Skeletal muscle tissue (tissue), 4 donors: ENCODE measurements around the gene PSMC3. TPM values are rescaled to one million over a fixed set of nuclear protein-coding genes. Genes with fewer than 3 reads are reported as not detected.

Experiments used
- H3K27ac ChIP-seq: one replicate; pipeline ENCODE4 v1.7.0; 2013; ENCODE audit warnings: mild to moderate bottlenecking, low read depth, low read length, inconsistent platforms
- H3K27me3 ChIP-seq, 3 donors: one replicate each; pipeline ENCODE4 v1.7.0; 2013; ENCODE audit warnings: low read length in 3 of 3; ENCODE audit not compliant: control insufficient read depth in 3 of 3, insufficient read depth in 3 of 3
- H3K36me3 ChIP-seq, 3 donors: one replicate each; pipeline ENCODE4 v1.7.0; 2013; ENCODE audit warnings: low read length in 3 of 3; ENCODE audit not compliant: control insufficient read depth in 3 of 3, insufficient read depth in 3 of 3
- H3K4me1 ChIP-seq, 3 donors: one replicate each; pipeline ENCODE4 v1.7.0; 2013; ENCODE audit warnings: low read length in 3 of 3, mild to moderate bottlenecking in 3 of 3; ENCODE audit not compliant: control insufficient read depth in 3 of 3, insufficient read depth in 3 of 3
- H3K4me3 ChIP-seq, 3 donors: one replicate each; pipeline ENCODE4 v1.7.0; 2013; ENCODE audit warnings: low read length in 3 of 3
- H3K9ac ChIP-seq, 3 donors: one replicate each; pipeline ENCODE4 v1.7.0; 2013; ENCODE audit warnings: low read length in 3 of 3, mild to moderate bottlenecking in 3 of 3, moderate library complexity in 2 of 3, low read depth in 1 of 3
- H3K9me3 ChIP-seq, 3 donors: one replicate each; pipeline ENCODE4 v1.7.0; 2013; ENCODE audit warnings: low read length in 3 of 3; ENCODE audit not compliant: control insufficient read depth in 3 of 3
- total RNA-seq: library from RNA; depleted of rRNA; stranded (reverse); fragments of >200 nt; gene quantifications from one replicate; pipeline ENCODE4 v1.2.3, GENCODE V29; 2014
- donor health status: Osteomylitis.

PSMC3 gene
- 146 TPM for total RNA-seq

GRCh38 chr11:47426062-47426956, at the start of gene PSMC3:
Gene PSMC3 (minus strand): TSS chr11:47426439. CDS start chr11:47426279, 160 bp downstream.
- Histone ChIP-seq H3K4me1 (peaks cover 18 to 28% (median 20%) of the 10 kb centered on the region in 3 donors), H3K36me3 (peaks cover 28 to 33% (median 31%) of the 10 kb centered on the region in 3 donors), H3K27ac (peak within 1 kb of the TSS; percentile 96), H3K27me3 (no peaks in the 10 kb centered on the region), H3K4me3 (peak within 1 kb of the TSS; percentile 89 to 98 (median 97)), H3K9ac (peak within 1 kb of the TSS; percentile 97 to 99 (median 99)), H3K9me3 (no peaks in the 10 kb centered on the region)

GRCh38 chr11:47470671-47471070, 44.4 kb upstream of the PSMC3 start:
- Histone ChIP-seq H3K4me1 (peaks cover 11 to 17% (median 12%) of the 10 kb centered on the region in 3 donors), H3K27me3 (no peaks in the 10 kb centered on the region), H3K9ac (peak overlapping the region in 1 of 3 donors; percentile 19), H3K9me3 (no peaks in the 10 kb centered on the region), H3K36me3 (peaks cover 53 to 70% (median 64%) of the 10 kb centered on the region in 3 donors), H3K27ac (no peak overlapping the region), H3K4me3 (no peak overlapping the region)

GRCh38 chr11:47469361-47470179, 43.3 kb upstream of the PSMC3 start:
- Histone ChIP-seq H3K27ac (no peak overlapping the region), H3K27me3 (no peaks in the 10 kb centered on the region), H3K4me3 (no peak overlapping the region), H3K9me3 (no peaks in the 10 kb centered on the region), H3K4me1 (peaks cover 11 to 20% (median 14%) of the 10 kb centered on the region in 3 donors), H3K9ac (no peak overlapping the region), H3K36me3 (peaks cover 42 to 59% (median 56%) of the 10 kb centered on the region in 3 donors)

GRCh38 chr11:47468598-47469214, 42.5 kb upstream of the PSMC3 start:
- peaks cover 11 to 20% (median 14%) of the 10 kb centered on the region in 3 donors for H3K4me1 ChIP-seq

GRCh38 chr11:47467357-47467756, 41.1 kb upstream of the PSMC3 start:
- Histone ChIP-seq H3K4me3 (no peak overlapping the region), H3K27ac (peak overlapping the region; percentile 25), H3K27me3 (no peaks in the 10 kb centered on the region), H3K9me3 (no peaks in the 10 kb centered on the region), H3K9ac (peak overlapping the region in 1 of 3 donors; percentile 16), H3K36me3 (peaks cover 23 to 40% (median 35%) of the 10 kb centered on the region in 3 donors), H3K4me1 (peaks cover 11 to 20% (median 14%) of the 10 kb centered on the region in 3 donors)

More at GRCh38 chr11:47468598-47469214, 42.5 kb upstream of the PSMC3 start:
- Histone ChIP-seq H3K4me3 (no peak overlapping the region), H3K9ac (no peak overlapping the region), H3K36me3 (peaks cover 36 to 53% (median 49%) of the 10 kb centered on the region in 3 donors), H3K27ac (no peak overlapping the region), H3K27me3 (no peaks in the 10 kb centered on the region), H3K9me3 (no peaks in the 10 kb centered on the region)

GRCh38 chr11:47466701-47467250, 40.5 kb upstream of the PSMC3 start:
- H3K4me3 ChIP-seq = no peak overlapping the region
- H3K9me3 ChIP-seq = no peaks in the 10 kb centered on the region
- no peaks in the 10 kb centered on the region for H3K27me3 ChIP-seq
- peak overlapping the region in 1 of 3 donors; percentile 11 for H3K9ac ChIP-seq
- peaks cover 19 to 34% (median 30%) of the 10 kb centered on the region in 3 donors for H3K36me3 ChIP-seq
- peak overlapping the region; percentile 25 for H3K27ac ChIP-seq
- peaks cover 11 to 20% (median 14%) of the 10 kb centered on the region in 3 donors for H3K4me1 ChIP-seq

- Histone ChIP-seq H3K9me3 (no peaks in the 10 kb centered on the region), H3K4me3 (no peak overlapping the region), H3K27ac (no peak overlapping the region), H3K27me3 (no peaks in the 10 kb centered on the region), H3K4me1 (peaks cover 11 to 20% (median 14%) of the 10 kb centered on the region in 3 donors), H3K36me3 (peaks cover 14 to 28% (median 24%) of the 10 kb centered on the region in 3 donors), H3K9ac (peak overlapping the region in 1 of 3 donors; percentile 11)
These were observed 40.0 kb upstream of the PSMC3 start for GRCh38 chr11:47466201-47466600.

GRCh38 chr11:47464483-47464882, 38.2 kb upstream of the PSMC3 start:
- Histone ChIP-seq H3K27me3 (no peaks in the 10 kb centered on the region), H3K4me1 (peaks cover 11 to 20% (median 16%) of the 10 kb centered on the region in 3 donors), H3K4me3 (no peak overlapping the region), H3K9ac (no peak overlapping the region), H3K9me3 (no peaks in the 10 kb centered on the region), H3K36me3 (peaks cover under 1 to 15% (median 13%) of the 10 kb centered on the region in 3 donors), H3K27ac (no peak overlapping the region)

GRCh38 chr11:47461876-47462275, 35.6 kb upstream of the PSMC3 start:
- H3K4me3 ChIP-seq = no peak overlapping the region
- peaks cover 0 to 6% (median 0%) of the 10 kb centered on the region in 3 donors for H3K36me3 ChIP-seq
- no peak overlapping the region for H3K27ac ChIP-seq
- no peak overlapping the region for H3K9ac ChIP-seq
- H3K27me3 ChIP-seq = no peaks in the 10 kb centered on the region
- peaks cover 4 to 8% (median 7%) of the 10 kb centered on the region in 3 donors for H3K4me1 ChIP-seq
- H3K9me3 ChIP-seq = no peaks in the 10 kb centered on the region
